IPS-18c (cell line): ENCODE measurements around the gene PKD1L1.
"Not testable (repeated sequence)": the region's sequence is repeated elsewhere in the genome, so short reads cannot be mapped to it uniquely, and the experiment has no call there.

Experiments used
- H3K4me3 ChIP-seq: 2 replicates; pipeline ENCODE4 v1.7.0; 2013; ENCODE audit warnings: low read depth, mild to moderate bottlenecking, low read length, moderate library complexity; ENCODE audit not compliant: insufficient read depth
- H3K9me3 ChIP-seq: one replicate; pipeline ENCODE4 v1.6.1; 2013; ENCODE audit warnings: mild to moderate bottlenecking, low read length, moderate library complexity; ENCODE audit not compliant: control insufficient read depth, insufficient read depth

The PKD1L1 gene

DNA sequence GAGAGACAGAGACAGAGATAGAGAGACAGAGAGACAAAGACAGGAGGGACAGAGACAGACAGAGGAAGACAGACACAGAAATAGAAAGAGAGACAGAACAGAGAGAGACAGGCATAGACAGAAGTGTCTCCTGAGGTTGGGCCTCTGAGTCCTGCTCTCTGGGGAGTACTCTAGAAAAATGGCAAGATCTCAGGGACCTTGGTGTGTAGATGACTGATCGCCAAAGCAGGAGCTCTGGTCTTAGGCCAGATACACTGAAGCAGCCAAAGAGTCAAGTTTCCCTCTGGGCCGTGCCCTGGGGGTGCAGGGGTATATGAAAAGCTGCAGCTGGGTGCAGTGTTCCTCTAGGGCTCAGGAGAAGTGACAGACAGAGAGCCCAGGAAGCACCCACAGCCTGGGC, 189.7 kb downstream of the PKD1L1 start:
- Histone ChIP-seq H3K4me3 (no peak overlapping the region), H3K9me3 (no peaks in the 10 kb centered on the region)

GRCh38 chr7:47757921-47758411, 190.3 kb downstream of the PKD1L1 start:
- Histone ChIP-seq H3K4me3 (no peak overlapping the region), H3K9me3 (no peaks in the 10 kb centered on the region)

DNA sequence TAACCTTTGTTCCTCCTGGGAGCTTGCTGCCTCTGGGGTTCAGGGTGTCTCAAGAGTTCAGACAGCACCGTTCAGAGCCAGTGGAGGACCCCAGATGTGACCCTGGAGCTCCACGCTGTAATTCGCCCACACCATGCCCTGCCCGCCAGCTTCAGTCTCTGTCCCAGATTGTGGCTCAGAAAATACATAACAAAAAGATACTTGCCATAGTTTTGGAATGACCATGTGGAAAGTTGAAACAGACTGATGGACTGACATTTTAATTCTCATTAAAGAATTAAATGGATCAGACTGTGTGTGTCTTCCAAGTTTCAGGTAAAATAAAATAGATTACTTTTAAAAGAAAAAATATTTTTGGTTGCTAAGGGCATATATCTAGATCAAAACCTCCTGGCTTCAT, 191.6 kb downstream of the PKD1L1 start:
- no peaks in the 10 kb centered on the region for H3K9me3 ChIP-seq
- H3K4me3 ChIP-seq = no peak overlapping the region

DNA sequence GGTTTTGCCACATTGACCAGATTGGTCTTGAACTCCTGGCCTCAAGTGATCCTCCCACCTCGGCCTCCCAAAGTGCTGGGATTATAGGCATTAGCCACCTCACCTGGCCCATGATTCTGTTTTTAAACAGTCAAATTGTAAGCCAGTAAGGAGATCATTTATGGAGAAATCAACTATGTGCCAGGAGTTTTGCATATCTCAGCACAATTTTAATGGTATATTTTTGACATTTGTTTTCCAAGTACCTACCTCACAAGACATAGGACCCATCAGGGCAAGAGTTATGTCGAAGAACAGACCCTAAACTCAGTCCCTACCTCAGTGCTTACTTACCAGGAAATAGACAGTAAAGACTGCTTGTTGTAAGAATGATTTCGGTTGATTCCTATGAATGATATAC, 193.0 kb downstream of the PKD1L1 start:
- Histone ChIP-seq H3K4me3 (no peak overlapping the region), H3K9me3 (no peaks in the 10 kb centered on the region)

GRCh38 chr7:47751724-47752123, 196.5 kb downstream of the PKD1L1 start:
- H3K9me3 ChIP-seq, H3K4me3 ChIP-seq: not testable (repeated sequence)

GRCh38 chr7:47751043-47751442, 197.2 kb downstream of the PKD1L1 start:
- Histone ChIP-seq H3K4me3 (no peak overlapping the region), H3K9me3 (no peaks in the 10 kb centered on the region)

- Histone ChIP-seq H3K9me3 (no peaks in the 10 kb centered on the region), H3K4me3 (no peak overlapping the region)
Measured at GRCh38 chr7:47748041-47748440, 200.2 kb downstream of the PKD1L1 start.

DNA sequence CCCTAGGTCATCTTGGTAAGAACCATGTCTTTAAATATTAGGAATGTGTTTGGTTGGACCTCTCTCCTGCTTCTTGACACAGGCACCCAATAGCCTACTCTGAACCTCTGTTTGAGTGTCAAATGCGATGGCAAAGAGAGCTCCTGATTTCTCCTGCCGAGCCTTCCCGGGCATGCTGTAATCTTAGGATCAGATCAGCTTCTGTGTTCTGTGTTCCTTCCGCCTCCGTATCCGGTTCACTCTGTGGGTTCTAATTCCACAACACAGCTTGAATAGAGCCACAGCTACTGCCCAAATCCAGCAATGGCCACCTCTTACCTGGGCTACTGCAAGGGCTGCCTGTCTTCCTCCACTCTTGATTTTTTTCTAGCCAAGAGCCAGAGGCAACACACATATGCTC, 201.1 kb downstream of the PKD1L1 start:
- Histone ChIP-seq H3K9me3 (no peaks in the 10 kb centered on the region), H3K4me3 (no peak overlapping the region)

DNA sequence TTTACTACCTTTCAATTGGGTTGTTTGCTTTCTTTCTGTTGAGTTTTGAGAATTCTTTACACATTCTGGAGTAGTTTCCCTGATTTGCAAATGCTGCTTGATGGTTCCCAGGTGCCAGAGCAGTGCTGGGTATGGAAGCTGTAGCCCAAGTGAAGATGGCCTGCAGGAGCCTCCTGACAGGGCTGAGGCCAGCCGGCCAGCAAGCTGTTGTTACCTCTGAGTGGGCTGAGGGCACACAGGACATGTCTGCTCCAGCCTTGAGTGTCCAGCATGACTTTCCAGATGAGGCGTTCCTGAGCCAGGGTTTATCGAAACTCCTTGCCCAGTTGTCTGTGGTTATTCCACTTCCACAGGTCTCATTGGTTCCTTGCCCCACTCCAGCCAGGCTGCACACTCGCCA, 201.8 kb downstream of the PKD1L1 start:
- H3K4me3 ChIP-seq = no peak overlapping the region
- H3K9me3 ChIP-seq = no peaks in the 10 kb centered on the region

GRCh38 chr7:47744883-47745282, 203.4 kb downstream of the PKD1L1 start:
- H3K4me3 ChIP-seq = no peak overlapping the region
- H3K9me3 ChIP-seq = no peaks in the 10 kb centered on the region

GRCh38 chr7:47743965-47744591, 204.2 kb downstream of the PKD1L1 start:
- Histone ChIP-seq H3K4me3 (no peak overlapping the region), H3K9me3 (no peaks in the 10 kb centered on the region)

DNA sequence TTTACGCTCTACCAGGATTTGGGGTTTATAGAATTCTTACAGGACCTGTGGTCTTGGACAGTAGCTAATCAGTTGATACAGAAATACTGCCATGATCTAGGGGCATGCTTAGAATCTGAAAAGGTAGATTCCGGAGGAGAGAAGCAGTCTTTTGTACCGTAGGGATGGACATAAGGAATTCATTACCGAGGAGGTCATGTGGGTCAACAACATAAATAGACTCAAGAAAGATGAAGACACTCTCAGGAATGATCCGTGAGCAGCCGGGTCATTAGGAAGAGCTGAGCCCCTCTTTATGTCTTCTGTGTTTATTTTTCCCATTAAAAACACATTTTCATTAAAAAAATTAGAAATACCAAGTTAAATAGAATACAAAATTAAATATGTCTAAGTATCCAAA, 206.3 kb downstream of the PKD1L1 start:
- H3K4me3 ChIP-seq = no peak overlapping the region
- H3K9me3 ChIP-seq = peaks cover 2% of the 10 kb centered on the region

- H3K4me3 ChIP-seq = no peak overlapping the region
- peaks cover 2% of the 10 kb centered on the region for H3K9me3 ChIP-seq
Measured at GRCh38 chr7:47739891-47740290, 208.4 kb downstream of the PKD1L1 start.

DNA sequence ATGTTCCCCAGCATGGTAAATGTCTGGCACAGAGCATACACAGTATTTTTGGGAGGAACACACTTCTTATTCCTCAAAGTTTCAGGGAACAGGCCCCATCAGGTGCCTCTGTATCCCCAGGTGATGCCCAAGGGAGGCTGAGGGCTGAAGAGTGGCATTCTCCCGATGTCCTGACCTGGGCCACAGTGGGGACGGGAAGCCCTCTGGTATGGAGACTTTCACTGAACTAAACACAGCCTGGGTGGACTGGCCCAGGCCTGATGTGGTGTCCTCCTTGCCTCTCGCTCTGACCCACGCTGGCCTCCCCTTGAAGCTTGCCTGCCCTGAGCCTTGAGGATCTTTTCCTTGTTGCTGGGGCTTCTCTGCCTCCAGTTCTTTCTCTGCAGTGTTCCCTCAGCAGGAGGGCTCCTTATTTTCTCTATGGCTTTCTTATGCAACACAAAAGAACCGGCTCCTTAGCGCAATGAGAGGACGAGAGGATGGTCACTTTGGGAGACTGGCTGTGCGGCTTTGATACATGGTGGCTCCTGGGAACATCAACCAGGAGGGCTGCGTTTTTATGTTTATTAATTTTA, 208.9 kb downstream of the PKD1L1 start:
- no peak overlapping the region for H3K4me3 ChIP-seq
- H3K9me3 ChIP-seq = peaks cover 2% of the 10 kb centered on the region

DNA sequence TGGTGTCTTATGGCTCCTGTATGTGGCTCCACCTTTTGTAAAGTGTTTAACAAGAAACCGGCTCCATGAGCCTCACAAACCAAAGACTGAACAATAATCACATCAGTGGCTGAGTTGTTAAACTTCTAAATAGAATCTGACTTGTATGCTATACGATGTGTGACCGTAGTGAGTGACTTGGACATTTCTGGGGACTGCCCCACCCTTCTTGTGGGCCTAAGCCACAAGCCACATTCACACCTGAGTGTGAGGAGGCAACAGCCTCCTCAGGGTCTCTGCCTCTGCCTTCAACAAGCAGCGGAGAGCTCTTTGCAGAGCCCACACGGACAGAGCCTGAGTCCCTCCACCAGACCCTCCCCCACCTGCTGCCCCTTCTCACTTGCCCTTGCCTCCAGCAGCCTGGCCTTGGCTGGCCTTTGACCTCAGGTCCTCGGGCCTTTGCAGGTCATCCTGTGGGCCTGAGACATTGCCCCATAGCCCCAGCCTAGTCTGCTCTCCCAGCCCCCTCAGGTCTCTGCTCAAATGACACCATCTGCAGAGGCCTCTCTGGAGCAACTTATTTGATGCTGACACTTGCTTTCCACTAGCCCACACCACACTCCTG, 209.6 kb downstream of the PKD1L1 start:
- no peak overlapping the region; the same call in 1 of the 2 replicates for H3K4me3 ChIP-seq
- H3K9me3 ChIP-seq = peaks cover 2% of the 10 kb centered on the region

- Histone ChIP-seq H3K9me3 (peaks cover 3% of the 10 kb centered on the region), H3K4me3 (no peak overlapping the region)
Measured at GRCh38 chr7:47737601-47738000, 210.7 kb downstream of the PKD1L1 start.

DNA sequence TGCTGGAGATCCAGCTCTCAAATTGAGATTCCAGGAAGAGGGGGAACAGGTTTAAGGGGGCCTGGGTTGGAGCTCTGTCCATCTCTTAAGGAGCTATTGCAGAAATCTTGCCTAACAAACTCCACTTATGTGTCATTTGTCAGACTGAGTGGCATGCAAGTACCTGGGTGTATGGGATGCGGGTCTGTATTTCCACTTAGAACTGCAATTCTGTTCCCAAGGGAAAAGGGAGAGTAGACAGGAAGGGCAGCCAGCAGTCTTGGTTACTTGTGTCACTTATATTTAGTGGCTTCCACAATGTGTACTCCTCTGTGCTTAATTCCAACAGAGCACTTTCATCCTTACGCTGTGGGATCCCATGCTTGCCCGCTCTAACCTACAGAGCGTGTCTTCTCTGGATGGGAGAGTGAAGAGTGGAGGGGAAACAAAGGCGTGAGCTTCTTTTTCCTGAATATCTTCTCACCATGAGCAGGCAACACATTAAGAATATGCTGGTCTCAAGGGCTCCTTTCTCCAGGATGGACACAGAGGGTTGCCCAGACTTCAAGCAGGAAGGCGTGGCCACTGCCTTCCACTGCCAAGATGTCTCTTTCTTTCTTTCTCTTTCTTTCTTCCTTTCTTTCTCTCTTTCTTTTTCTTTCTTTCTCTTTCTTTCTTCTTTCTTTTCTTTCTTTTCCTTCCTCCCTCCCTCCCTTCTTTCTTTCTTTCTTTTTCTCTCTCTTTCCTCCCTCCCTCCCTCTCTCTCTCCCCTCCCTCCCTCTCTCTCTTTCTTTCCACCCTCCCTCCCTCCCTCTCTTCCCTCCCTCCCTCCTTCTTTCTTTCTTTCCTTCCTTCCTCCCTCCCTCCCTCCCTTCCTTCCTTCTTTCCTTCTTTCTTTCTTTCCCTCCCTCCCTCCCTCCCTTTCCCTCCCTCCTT, 212.6 kb downstream of the PKD1L1 start:
- Histone ChIP-seq H3K4me3 (no peak overlapping the region), H3K9me3 (peaks cover 6% of the 10 kb centered on the region)

DNA sequence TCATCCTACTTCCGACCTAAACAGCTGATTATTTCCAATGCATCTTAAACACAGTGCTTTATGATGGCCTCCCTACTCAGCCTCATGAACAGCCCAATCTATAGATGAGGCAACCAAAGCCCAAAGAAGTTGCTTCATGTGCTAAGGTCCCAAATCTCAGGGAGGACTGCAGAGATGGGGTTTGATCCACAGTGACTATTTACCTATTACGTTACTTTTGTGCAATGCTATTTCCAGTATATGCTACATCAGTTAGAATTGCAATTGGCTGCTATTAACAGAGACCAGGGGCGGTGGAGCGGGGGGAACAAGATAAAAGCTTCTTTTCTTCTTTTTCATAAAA, 213.3 kb downstream of the PKD1L1 start:
- peaks cover 6% of the 10 kb centered on the region for H3K9me3 ChIP-seq
- H3K4me3 ChIP-seq = no peak overlapping the region
